Neural cell (in vitro differentiated cells): ENCODE data around the gene ATP1A4. TPM values are rescaled to one million over a fixed set of nuclear protein-coding genes. Genes with fewer than 3 reads are reported as not detected.

Source experiments
- H2AFZ ChIP-seq: fragments of 200-600, 300-800 bp; sonication (generic), shearing (Covaris generic); 2 replicates; pipeline ENCODE4 v1.6.0; 2014; ENCODE audit warnings: low read depth, mild to moderate bottlenecking, antibody characterized with exemption, low read length, moderate library complexity
- H3F3A ChIP-seq: fragments of 200-600 bp; shearing (Covaris generic); 2 replicates; pipeline ENCODE4 v1.6.1; 2016; ENCODE audit warnings: mild to moderate bottlenecking, moderate library complexity, mixed read lengths, antibody characterized with exemption, low read length; ENCODE audit not compliant: insufficient read depth, poor library complexity, severe bottlenecking
- H3K27ac ChIP-seq: fragments of 200-600, 300-800 bp; sonication (generic), shearing (Covaris generic); 2 replicates; pipeline ENCODE4 v1.5.1; 2014; ENCODE audit warnings: mild to moderate bottlenecking, low read length, moderate library complexity
- H3K27me3 ChIP-seq: fragments of 300-800, 200-600 bp; sonication (generic), shearing (Covaris generic); 2 replicates; pipeline ENCODE4 v1.6.0; 2014; ENCODE audit warnings: mild to moderate bottlenecking, low read depth, low read length, moderate library complexity; ENCODE audit not compliant: insufficient read depth
- H3K36me3 ChIP-seq: fragments of 300-800, 200-600 bp; sonication (generic), shearing (Covaris generic); 2 replicates; pipeline ENCODE4 v1.5.1; 2014; ENCODE audit warnings: mild to moderate bottlenecking, antibody characterized with exemption, low read length, moderate library complexity; ENCODE audit not compliant: insufficient read depth
- H3K4me2 ChIP-seq: fragments of 300-800, 200-600 bp; sonication (generic), shearing (Covaris generic); 2 replicates; pipeline ENCODE4 v1.6.0; 2014; ENCODE audit warnings: mild to moderate bottlenecking, low read length
- H3K4me3 ChIP-seq: fragments of 300-800, 200-600 bp; sonication (generic), shearing (Covaris generic); 2 replicates; pipeline ENCODE4 v1.5.1; 2014; ENCODE audit warnings: mild to moderate bottlenecking, low read length, moderate library complexity
- H3K79me2 ChIP-seq: fragments of 200-600 bp; shearing (Covaris generic); replicated peaks from 2 replicates; pipeline ENCODE4 v1.6.0; 2014; ENCODE audit warnings: mild to moderate bottlenecking, low read length, moderate library complexity; ENCODE audit not compliant: insufficient read depth
- H3K9ac ChIP-seq: fragments of 300-800, 200-600 bp; sonication (generic), shearing (Covaris generic); 2 replicates; pipeline ENCODE4 v1.6.1; 2016; ENCODE audit warnings: mild to moderate bottlenecking, low read length, mixed read lengths
- H3K9me2 ChIP-seq: fragments of 200-600 bp; shearing (Covaris generic); 2 replicates; pipeline ENCODE4 v1.6.1; 2016; ENCODE audit warnings: mild to moderate bottlenecking, low read length, mixed read lengths; ENCODE audit not compliant: insufficient read depth
- H3K9me3 ChIP-seq: fragments of 200-600, 300-800 bp; sonication (generic), shearing (Covaris generic); 2 replicates; pipeline ENCODE4 v1.6.1; 2016; ENCODE audit warnings: mild to moderate bottlenecking, mixed run types, low read length, moderate library complexity, mixed read lengths
- H4K20me1 ChIP-seq: fragments of 200-600 bp; shearing (Covaris generic); 2 replicates; pipeline ENCODE4 v1.6.1; 2016; ENCODE audit warnings: mild to moderate bottlenecking, mixed run types; ENCODE audit not compliant: insufficient read depth
- EP300 ChIP-seq: fragments of 450-650 bp; conservative IDR thresholded peaks from 2 replicates; pipeline ENCODE4 v1.6.1; 2014; ENCODE audit warnings: antibody characterized with exemption, mild to moderate bottlenecking, moderate library complexity; ENCODE audit not compliant: poor library complexity, severe bottlenecking
- EZH2 ChIP-seq: fragments of 200-600, 300-800 bp; shearing (Covaris generic), sonication (generic); IDR thresholded peaks from 2 replicates; pipeline ENCODE4 v1.6.1; 2014; ENCODE audit warnings: antibody characterized with exemption, low read length, borderline replicate concordance, mild to moderate bottlenecking; ENCODE audit not compliant: insufficient read depth, poor library complexity, severe bottlenecking
- MXI1 ChIP-seq: fragments of 450-650 bp; conservative IDR thresholded peaks from 2 replicates; pipeline ENCODE4 v1.6.1; 2014; ENCODE audit warnings: antibody characterized with exemption, mild to moderate bottlenecking; ENCODE audit not compliant: poor library complexity, severe bottlenecking
- POLR2AphosphoS5 ChIP-seq: IDR thresholded peaks from 2 replicates; pipeline ENCODE4 v1.6.1; 2012
- RAD21 ChIP-seq: fragments of 450-650 bp; conservative IDR thresholded peaks from 2 replicates; pipeline ENCODE4 v1.6.1; 2014; ENCODE audit warnings: antibody characterized with exemption, mild to moderate bottlenecking, moderate library complexity
- SMC3 ChIP-seq: fragments of 450-650 bp; conservative IDR thresholded peaks from 2 replicates; pipeline ENCODE4 v1.6.1; 2014; ENCODE audit warnings: antibody characterized with exemption, mild to moderate bottlenecking, moderate library complexity; ENCODE audit not compliant: poor library complexity
- TAF1 ChIP-seq: IDR thresholded peaks from 2 replicates; pipeline ENCODE4 v1.6.1; 2012; ENCODE audit warnings: low read depth
- polyA plus RNA-seq: library from polyadenylated mRNA; depleted of rRNA; stranded (reverse); fragments of >200 nt; gene quantifications from 2 replicates; pipeline ENCODE4 v1.2.3, GENCODE V29; 2014
- TF ChIP-seq, protein P1 (sequence below): fragments of 450-650 bp; IDR thresholded peaks from 2 replicates; pipeline ENCODE4 v1.5.1; 2014; ENCODE audit warnings: antibody characterized with exemption, mild to moderate bottlenecking, moderate library complexity; ENCODE audit not compliant: poor library complexity, severe bottlenecking
- TF ChIP-seq, protein P2 (sequence below): IDR thresholded peaks from 2 replicates; pipeline ENCODE4 v1.6.1; 2012; ENCODE audit warnings: borderline replicate concordance

Gene ATP1A4
- polyA plus RNA-seq, 1 donor from 2014 or later = not detected

DNA sequence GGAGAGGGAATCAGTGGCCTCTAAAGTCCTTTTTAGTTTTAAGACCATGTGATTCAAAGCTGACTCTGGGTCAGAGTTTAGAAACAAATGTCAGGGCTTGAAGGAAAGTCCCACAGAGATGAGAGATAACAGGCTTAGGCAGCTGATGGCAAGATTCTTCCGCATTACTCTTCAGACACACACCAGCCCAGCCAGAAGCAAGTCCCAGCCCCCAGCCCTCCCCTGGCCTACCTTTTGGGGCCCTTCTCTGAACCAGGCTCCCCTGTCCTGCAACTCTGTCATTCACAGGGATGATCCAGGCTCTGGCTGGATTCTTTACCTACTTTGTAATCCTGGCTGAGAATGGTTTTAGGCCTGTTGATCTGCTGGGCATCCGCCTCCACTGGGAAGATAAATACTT lies 25.8 kb downstream of the ATP1A4 start:
- H3K9ac ChIP-seq = no peak overlapping the region
- no peak overlapping the region for H2AFZ ChIP-seq
- H3K9me2 ChIP-seq = no peaks in the 10 kb centered on the region
- TF ChIP-seq SMC3 (no peak), POLR2AphosphoS5 (no peak), EZH2 (no peak), EP300 (no peak), RAD21 (no peak)
- TF ChIP-seq, protein P1, sequence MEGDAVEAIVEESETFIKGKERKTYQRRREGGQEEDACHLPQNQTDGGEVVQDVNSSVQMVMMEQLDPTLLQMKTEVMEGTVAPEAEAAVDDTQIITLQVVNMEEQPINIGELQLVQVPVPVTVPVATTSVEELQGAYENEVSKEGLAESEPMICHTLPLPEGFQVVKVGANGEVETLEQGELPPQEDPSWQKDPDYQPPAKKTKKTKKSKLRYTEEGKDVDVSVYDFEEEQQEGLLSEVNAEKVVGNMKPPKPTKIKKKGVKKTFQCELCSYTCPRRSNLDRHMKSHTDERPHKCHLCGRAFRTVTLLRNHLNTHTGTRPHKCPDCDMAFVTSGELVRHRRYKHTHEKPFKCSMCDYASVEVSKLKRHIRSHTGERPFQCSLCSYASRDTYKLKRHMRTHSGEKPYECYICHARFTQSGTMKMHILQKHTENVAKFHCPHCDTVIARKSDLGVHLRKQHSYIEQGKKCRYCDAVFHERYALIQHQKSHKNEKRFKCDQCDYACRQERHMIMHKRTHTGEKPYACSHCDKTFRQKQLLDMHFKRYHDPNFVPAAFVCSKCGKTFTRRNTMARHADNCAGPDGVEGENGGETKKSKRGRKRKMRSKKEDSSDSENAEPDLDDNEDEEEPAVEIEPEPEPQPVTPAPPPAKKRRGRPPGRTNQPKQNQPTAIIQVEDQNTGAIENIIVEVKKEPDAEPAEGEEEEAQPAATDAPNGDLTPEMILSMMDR = no peak
- TF ChIP-seq, protein P2, sequence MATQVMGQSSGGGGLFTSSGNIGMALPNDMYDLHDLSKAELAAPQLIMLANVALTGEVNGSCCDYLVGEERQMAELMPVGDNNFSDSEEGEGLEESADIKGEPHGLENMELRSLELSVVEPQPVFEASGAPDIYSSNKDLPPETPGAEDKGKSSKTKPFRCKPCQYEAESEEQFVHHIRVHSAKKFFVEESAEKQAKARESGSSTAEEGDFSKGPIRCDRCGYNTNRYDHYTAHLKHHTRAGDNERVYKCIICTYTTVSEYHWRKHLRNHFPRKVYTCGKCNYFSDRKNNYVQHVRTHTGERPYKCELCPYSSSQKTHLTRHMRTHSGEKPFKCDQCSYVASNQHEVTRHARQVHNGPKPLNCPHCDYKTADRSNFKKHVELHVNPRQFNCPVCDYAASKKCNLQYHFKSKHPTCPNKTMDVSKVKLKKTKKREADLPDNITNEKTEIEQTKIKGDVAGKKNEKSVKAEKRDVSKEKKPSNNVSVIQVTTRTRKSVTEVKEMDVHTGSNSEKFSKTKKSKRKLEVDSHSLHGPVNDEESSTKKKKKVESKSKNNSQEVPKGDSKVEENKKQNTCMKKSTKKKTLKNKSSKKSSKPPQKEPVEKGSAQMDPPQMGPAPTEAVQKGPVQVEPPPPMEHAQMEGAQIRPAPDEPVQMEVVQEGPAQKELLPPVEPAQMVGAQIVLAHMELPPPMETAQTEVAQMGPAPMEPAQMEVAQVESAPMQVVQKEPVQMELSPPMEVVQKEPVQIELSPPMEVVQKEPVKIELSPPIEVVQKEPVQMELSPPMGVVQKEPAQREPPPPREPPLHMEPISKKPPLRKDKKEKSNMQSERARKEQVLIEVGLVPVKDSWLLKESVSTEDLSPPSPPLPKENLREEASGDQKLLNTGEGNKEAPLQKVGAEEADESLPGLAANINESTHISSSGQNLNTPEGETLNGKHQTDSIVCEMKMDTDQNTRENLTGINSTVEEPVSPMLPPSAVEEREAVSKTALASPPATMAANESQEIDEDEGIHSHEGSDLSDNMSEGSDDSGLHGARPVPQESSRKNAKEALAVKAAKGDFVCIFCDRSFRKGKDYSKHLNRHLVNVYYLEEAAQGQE = no peak
- no peaks in the 10 kb centered on the region for H4K20me1 ChIP-seq
- H3F3A ChIP-seq = no peaks in the 10 kb centered on the region
- H3K9me3 ChIP-seq = no peaks in the 10 kb centered on the region
- no peaks in the 10 kb centered on the region for H3K36me3 ChIP-seq
- H3K79me2 ChIP-seq = no peaks in the 10 kb centered on the region
- H3K4me3 ChIP-seq = no peak overlapping the region
- no peaks in the 10 kb centered on the region for H3K27me3 ChIP-seq
- no peak overlapping the region for H3K4me2 ChIP-seq
- H3K27ac ChIP-seq = no peak overlapping the region

DNA sequence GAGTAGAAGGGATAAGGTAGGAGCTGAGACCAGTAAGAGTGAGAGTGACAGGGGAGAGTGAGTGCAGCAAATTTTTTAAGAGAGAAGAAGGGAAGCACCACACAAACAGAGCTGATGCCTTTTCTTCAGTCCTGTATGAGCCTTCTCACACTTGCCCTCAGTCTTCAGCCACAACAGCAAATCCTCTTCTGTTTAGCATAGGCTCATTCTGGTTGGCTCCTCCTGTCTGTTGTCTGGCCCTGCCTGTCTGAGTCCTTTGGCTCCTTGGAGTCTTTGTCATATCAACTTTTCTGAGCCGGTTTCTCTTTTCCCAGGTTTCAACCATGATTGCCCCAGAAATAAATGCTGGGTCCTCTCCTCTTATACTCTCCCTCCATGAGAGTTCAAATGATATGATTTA lies 26.3 kb downstream of the ATP1A4 start:
- H4K20me1 ChIP-seq = no peaks in the 10 kb centered on the region
- H3F3A ChIP-seq = no peaks in the 10 kb centered on the region
- no peaks in the 10 kb centered on the region for H3K79me2 ChIP-seq
- H3K4me3 ChIP-seq = no peak overlapping the region
- H3K27ac ChIP-seq = no peak overlapping the region
- H3K4me2 ChIP-seq = no peak overlapping the region
- TF ChIP-seq, protein P2 = no peak
- no peak for TF ChIP-seq MXI1
- no peak for TF ChIP-seq TAF1
- TF ChIP-seq SMC3 = no peak
- TF ChIP-seq, protein P1 = no peak
- H3K9ac ChIP-seq = no peak overlapping the region
- no peaks in the 10 kb centered on the region for H3K9me3 ChIP-seq
- H2AFZ ChIP-seq = no peak overlapping the region
- H3K27me3 ChIP-seq = no peaks in the 10 kb centered on the region
- H3K9me2 ChIP-seq = no peaks in the 10 kb centered on the region
- no peaks in the 10 kb centered on the region for H3K36me3 ChIP-seq
